H1 (cell line): ENCODE results near the gene SLC5A2. TPM values are rescaled to one million over a fixed set of nuclear protein-coding genes. Genes with fewer than 3 reads are reported as not detected.

ENCODE experiments used
- ASH2L ChIP-seq: fragments of 200-600, 300-600 bp; sonication (generic); IDR thresholded peaks from one replicate; pipeline ENCODE4 v1.7.1; 2017; ENCODE audit warnings: low read length
- ATF3 ChIP-seq: IDR thresholded peaks from 2 replicates; pipeline ENCODE4 v1.6.1; 2011; ENCODE audit warnings: low read depth, mild to moderate bottlenecking, low read length; ENCODE audit not compliant: insufficient read depth
- BACH1 ChIP-seq: IDR thresholded peaks from 2 replicates; pipeline ENCODE4 v1.6.1; 2012; ENCODE audit warnings: low read length, improper control_type of control experiment
- BCL11A ChIP-seq, 2 experiments: IDR thresholded peaks; one replicate each; pipeline ENCODE4 v1.6.1; 2011; ENCODE audit warnings: low read depth in 2 of 2, low read length in 2 of 2, mild to moderate bottlenecking in 2 of 2
- CREB1 ChIP-seq: IDR thresholded peaks from 2 replicates; pipeline ENCODE4 v1.6.1; 2012; ENCODE audit warnings: inconsistent platforms
- CTCF ChIP-seq, 3 experiments: IDR thresholded peaks; 1 replicate in 2 of 3; 2 replicates in 1 of 3; pipeline versions ENCODE4 v1.5.1 to v1.6.1; 2011; ENCODE audit warnings: low read length in 3 of 3, mild to moderate bottlenecking in 3 of 3, inconsistent platforms in 2 of 3, low read depth in 1 of 3, moderate library complexity in 1 of 3; ENCODE audit not compliant: insufficient read depth in 1 of 3; ENCODE audit errors: control extremely low read depth in 1 of 3
- E2F6 ChIP-seq: IDR thresholded peaks from 2 replicates; pipeline ENCODE4 v1.6.1; 2012; ENCODE audit warnings: inconsistent platforms
- EGR1 ChIP-seq: IDR thresholded peaks from 2 replicates; pipeline ENCODE4 v1.6.1; 2011; ENCODE audit warnings: low read depth, low read length, borderline replicate concordance
- EZH2 ChIP-seq: fragments of 200-600 bp; sonication (generic); IDR thresholded peaks from 2 replicates; pipeline ENCODE4 v1.7.1; 2012; ENCODE audit warnings: low read depth, mild to moderate bottlenecking, moderate library complexity, low read length, inconsistent platforms; ENCODE audit not compliant: severe bottlenecking
- PHF8 ChIP-seq: fragments of 200-600 bp; sonication (generic); conservative IDR thresholded peaks from 2 replicates; pipeline ENCODE4 v1.7.1; 2012; ENCODE audit warnings: low read depth, mild to moderate bottlenecking, inconsistent platforms, low read length, moderate library complexity
- POLR2AphosphoS5 ChIP-seq: IDR thresholded peaks from 2 replicates; pipeline ENCODE4 v1.6.1; 2011; ENCODE audit warnings: low read depth, low read length
- RAD21 ChIP-seq, 2 experiments: IDR thresholded peaks in 1 of 2; conservative IDR thresholded peaks in 1 of 2; 2 replicates each; pipeline ENCODE4 v1.6.1; 2011; ENCODE audit warnings: low read depth in 2 of 2, low read length in 2 of 2, improper control_type of control experiment in 1 of 2, inconsistent platforms in 1 of 2, mild to moderate bottlenecking in 1 of 2, moderate library complexity in 1 of 2
- RBBP5 ChIP-seq: IDR thresholded peaks from 2 replicates; pipeline ENCODE4 v1.7.1; 2012; ENCODE audit warnings: low read depth, mild to moderate bottlenecking, inconsistent platforms, low read length, moderate library complexity, borderline replicate concordance
- RFX5 ChIP-seq: IDR thresholded peaks from 2 replicates; pipeline ENCODE4 v1.6.1; 2011; ENCODE audit warnings: low read depth, low read length, improper control_type of control experiment, borderline replicate concordance
- RXRA ChIP-seq: IDR thresholded peaks from 2 replicates; pipeline ENCODE4 v1.6.1; 2011; ENCODE audit warnings: low read depth, mild to moderate bottlenecking, low read length, moderate library complexity; ENCODE audit not compliant: insufficient read depth
- SIN3A ChIP-seq, 2 experiments: IDR thresholded peaks in 1 of 2; conservative IDR thresholded peaks in 1 of 2; 2 replicates each; pipeline ENCODE4 v1.6.1; 2011 to 2012; ENCODE audit warnings: low read length in 2 of 2, improper control_type of control experiment in 1 of 2, low read depth in 1 of 2, mild to moderate bottlenecking in 1 of 2
- SP1 ChIP-seq: IDR thresholded peaks from 2 replicates; pipeline ENCODE4 v1.6.1; 2011; ENCODE audit warnings: low read depth, low read length
- USF2 ChIP-seq: IDR thresholded peaks from 2 replicates; pipeline ENCODE4 v1.6.1; 2011; ENCODE audit warnings: low read length, improper control_type of control experiment
- YY1 ChIP-seq: IDR thresholded peaks from 2 replicates; pipeline ENCODE4 v1.6.1; 2011; ENCODE audit warnings: low read depth, mild to moderate bottlenecking, low read length
- polyA plus RNA-seq, 7 experiments: library from polyadenylated mRNA; depleted of rRNA in 3 of 7; stranded (reverse) in 5 of 7; unstranded in 2 of 7; fragments of >200 nt in 5 of 7; fragments of 200-250 nt in 2 of 7; gene quantifications; 1 replicate in 5 of 7; 2 replicates in 1 of 7; 4 replicates in 1 of 7; pipeline versions ENCODE4 v1.2.1 to v1.2.3, GENCODE V29; 2011 to 2013; ENCODE audit warnings: missing spikeins in 2 of 7, mixed read lengths in 2 of 7
- total RNA-seq: library from RNA; stranded (reverse); fragmentation: NEBNext Ultra II Directional; extraction: Animal tissue kit (Norgen Biotek cat#: 25700); gene quantifications from 2 replicates; pipeline ENCODE4 v1.2.1, GENCODE V29; 2021

Gene SLC5A2
- total and polyA plus RNA-seq, 2 of the 8 experiments (the other 6 are each of a cell fraction or from before 2014, with no cell fraction given): 0.56 to 4.4 TPM

GRCh38 chr16:31472709-31473203 lies 10.2 kb upstream of the SLC5A2 start (continued):
- TF ChIP-seq USF2 (no peak), RAD21 (IDR thresholded peaks at IDR 0.05 in 1 of 2, conservative IDR thresholded peaks at IDR 0.05 in 1 of 2; ENCODE audit: low read depth in 2 of 2, low read length in 2 of 2) (peak; percentile 40 to 46), CTCF (IDR thresholded peaks at IDR 0.05; ENCODE audit: control extremely low read depth in 1 of 3, insufficient read depth in 1 of 3, low read depth in 1 of 3, low read length in 3 of 3) (peak; percentile 82 to 96 (median 85)), ATF3 (no peak), E2F6 (0 out of 2 replicates have a peak, but pooled peaks have one; percentile 19), POLR2AphosphoS5 (no peak), BCL11A (IDR thresholded peaks at IDR 0.05; ENCODE audit: low read depth in 2 of 2, low read length in 2 of 2) (no peak), SIN3A (conservative IDR thresholded peaks at IDR 0.05 in 1 of 2, IDR thresholded peaks at IDR 0.05 in 1 of 2; ENCODE audit: low read depth in 1 of 2, low read length in 2 of 2) (peak in 1 of 2 experiments; percentile 63; a peak in 1 of 4 replicates), CREB1 (peak; percentile 46; the same call in 1 of the 2 replicates), RFX5 (no peak), RXRA (no peak), RBBP5 (no peak), EGR1 (no peak), EZH2 (no peak), BACH1 (no peak), YY1 (no peak), ASH2L (peak; percentile 73), PHF8 (no peak), SP1 (peak; percentile 73; the same call in 1 of the 2 replicates)
